HepG2 (cell line): ENCODE results near the gene NCOA4. TPM values are rescaled to one million over a fixed set of nuclear protein-coding genes. Genes with fewer than 3 reads are reported as not detected.

Source experiments
- AHR ChIP-seq: IDR thresholded peaks from 2 replicates; pipeline ENCODE4 v1.6.1; 2018; ENCODE audit warnings: missing genetic modification reagents, missing compliant biosample characterization
- CENPBD1 ChIP-seq: sonication (generic); formaldehyde crosslinking; IDR thresholded peaks from 2 replicates; pipeline ENCODE4 v1.8.0; 2022; ENCODE audit warnings: missing genetic modification reagents, low read depth, mild to moderate bottlenecking, borderline replicate concordance
- CTCF ChIP-seq: sonication (generic); formaldehyde crosslinking; IDR thresholded peaks from 2 replicates; pipeline ENCODE4 v1.5.0; 2020; ENCODE audit warnings: mild to moderate bottlenecking, missing genetic modification reagents, moderate library complexity
- GRHL1 ChIP-seq: sonication (generic); formaldehyde crosslinking; conservative IDR thresholded peaks from 2 replicates; pipeline ENCODE4 v1.8.0; 2022; ENCODE audit warnings: missing genetic modification reagents
- HIC2 ChIP-seq: sonication (generic); formaldehyde crosslinking; IDR thresholded peaks from 2 replicates; pipeline ENCODE4 v1.9.0; 2022; ENCODE audit warnings: low read depth, missing genetic modification reagents
- KDM5B ChIP-seq: sonication (generic); formaldehyde crosslinking; IDR thresholded peaks from 2 replicates; pipeline ENCODE4 v1.4.0; 2020; ENCODE audit warnings: missing genetic modification reagents, mild to moderate bottlenecking, borderline replicate concordance
- MLLT10 ChIP-seq: sonication (generic); formaldehyde crosslinking; IDR thresholded peaks from 2 replicates; pipeline ENCODE4 v1.4.0; 2020; ENCODE audit warnings: missing genetic modification reagents
- MLX ChIP-seq: IDR thresholded peaks from 2 replicates; pipeline ENCODE4 v1.6.1; 2016
- NCOA2 ChIP-seq: sonication (generic); formaldehyde crosslinking; IDR thresholded peaks from 2 replicates; pipeline ENCODE4 v1.8.0; 2022; ENCODE audit warnings: inconsistent platforms
- PRPF4 ChIP-seq: fragments of 200-400 bp; formaldehyde crosslinking; IDR thresholded peaks from 2 replicates; pipeline ENCODE4 v1.6.1; 2016; ENCODE audit warnings: low read length, low read depth; ENCODE audit not compliant: poor library complexity, severe bottlenecking
- RCOR2 ChIP-seq: IDR thresholded peaks from 2 replicates; pipeline ENCODE4 v1.6.1; 2016; ENCODE audit warnings: missing biosample characterization, missing genetic modification reagents
- SIN3A ChIP-seq: IDR thresholded peaks from 2 replicates; pipeline ENCODE4 v1.6.1; 2011; ENCODE audit warnings: low read depth, mild to moderate bottlenecking, control low read depth, low read length, borderline replicate concordance
- SOX5 ChIP-seq: IDR thresholded peaks from 2 replicates; pipeline ENCODE4 v1.6.1; 2016; ENCODE audit warnings: borderline replicate concordance
- ZBTB20 ChIP-seq: sonication (generic); formaldehyde crosslinking; IDR thresholded peaks from 2 replicates; pipeline ENCODE4 v1.8.1; 2023; ENCODE audit warnings: missing genetic modification reagents, low read depth, mild to moderate bottlenecking, borderline replicate concordance
- ZBTB34 ChIP-seq: sonication (generic); formaldehyde crosslinking; IDR thresholded peaks from 2 replicates; pipeline ENCODE4 v1.8.0; 2022; ENCODE audit warnings: mild to moderate bottlenecking, missing genetic modification reagents
- ZBTB42 ChIP-seq: sonication (generic); formaldehyde crosslinking; IDR thresholded peaks from 2 replicates; pipeline ENCODE4 v1.5.0; 2020; ENCODE audit warnings: mild to moderate bottlenecking, missing genetic modification reagents
- ZFY ChIP-seq: sonication (generic); formaldehyde crosslinking; IDR thresholded peaks from 2 replicates; pipeline ENCODE4 v1.4.0; 2020; ENCODE audit warnings: missing genetic modification reagents
- ZNF260 ChIP-seq: sonication (generic); formaldehyde crosslinking; IDR thresholded peaks from 2 replicates; pipeline ENCODE4 v1.4.0; 2020; ENCODE audit warnings: missing genetic modification reagents, low read depth, mild to moderate bottlenecking, borderline replicate concordance
- ZNF282 ChIP-seq: fragments of 450-650 bp; IDR thresholded peaks from 2 replicates; pipeline ENCODE4 v1.6.1; 2018; ENCODE audit not compliant: partially characterized antibody
- ZNF296 ChIP-seq: sonication (generic); formaldehyde crosslinking; conservative IDR thresholded peaks from 2 replicates; pipeline ENCODE4 v1.5.0; 2020; ENCODE audit warnings: mild to moderate bottlenecking, missing genetic modification reagents
- ZNF343 ChIP-seq: sonication (generic); formaldehyde crosslinking; IDR thresholded peaks from 2 replicates; pipeline ENCODE4 v1.4.0; 2020; ENCODE audit warnings: mild to moderate bottlenecking, missing genetic modification reagents
- polyA plus RNA-seq, 8 experiments: library from polyadenylated mRNA; depleted of rRNA in 3 of 8; stranded (reverse) in 7 of 8; unstranded in 1 of 8; fragments of >200 nt; fragmentation: Illumina TruSeq in 4 of 8; extraction: Trizol in 4 of 8; gene quantifications; 2 replicates each; pipeline versions ENCODE4 v1.2.1 to v1.2.3, GENCODE V29; 2011 to 2016; ENCODE audit warnings: low read depth in 4 of 8, missing spikeins in 1 of 8, mixed read lengths in 1 of 8; ENCODE audit not compliant: insufficient read depth in 1 of 8
- total RNA-seq, 5 experiments: library from RNA; depleted of rRNA; stranded (reverse); fragments of >200 nt; fragmentation: Illumina TruSeq; extraction: Trizol; gene quantifications; 2 replicates each; pipeline ENCODE4 v1.2.3, GENCODE V29; 2016; ENCODE audit warnings: low read depth in 1 of 5

Gene NCOA4
- total and polyA plus RNA-seq, 2 of the 13 experiments (the other 11 are each of a cell fraction or from before 2014, with no cell fraction given): 306 to 400 TPM

GRCh38 chr10:46035923-46036849, 5.8 kb upstream of the NCOA4 start (continued):
- no peak for TF ChIP-seq ZBTB34 (CRISPR knock-in tag)
- TF ChIP-seq KDM5B (CRISPR knock-in tag): no peak; the same call in 1 of the 2 replicates
- no peak for TF ChIP-seq GRHL1 (CRISPR knock-in tag)
- TF ChIP-seq ZBTB42 (CRISPR knock-in tag): 0 out of 2 replicates have a peak, but pooled peaks have one; percentile 73
- TF ChIP-seq ZNF282: no peak
- no peak for TF ChIP-seq CENPBD1
- peak; percentile 50; the same call in 1 of the 2 replicates for TF ChIP-seq RCOR2 (CRISPR knock-in tag)
- no peak for TF ChIP-seq MLLT10 (CRISPR knock-in tag)
- no peak for TF ChIP-seq ZNF296 (CRISPR knock-in tag)
- TF ChIP-seq ZNF260 (CRISPR knock-in tag): no peak
- peak; percentile 54; the same call in 1 of the 2 replicates for TF ChIP-seq SIN3A
- TF ChIP-seq AHR: no peak; the same call in 1 of the 2 replicates
- peak; percentile 51 for TF ChIP-seq CTCF (CRISPR knock-in tag)
- no peak for TF ChIP-seq ZNF343 (CRISPR knock-in tag)
- TF ChIP-seq NCOA2 (CRISPR knock-in tag): peak; percentile 77
- TF ChIP-seq ZBTB20 (CRISPR knock-in tag): peak; percentile 93
- peak; percentile 44; the same call in 1 of the 2 replicates for TF ChIP-seq ZFY (CRISPR knock-in tag)
- TF ChIP-seq PRPF4: no peak
- no peak for TF ChIP-seq MLX (CRISPR knock-in tag)
- TF ChIP-seq HIC2 (CRISPR knock-in tag): peak; percentile 92
- TF ChIP-seq SOX5 (CRISPR knock-in tag): peak; percentile 63
